ENCODE results near the gene DCAF16.

The DCAF16 gene

DNA sequence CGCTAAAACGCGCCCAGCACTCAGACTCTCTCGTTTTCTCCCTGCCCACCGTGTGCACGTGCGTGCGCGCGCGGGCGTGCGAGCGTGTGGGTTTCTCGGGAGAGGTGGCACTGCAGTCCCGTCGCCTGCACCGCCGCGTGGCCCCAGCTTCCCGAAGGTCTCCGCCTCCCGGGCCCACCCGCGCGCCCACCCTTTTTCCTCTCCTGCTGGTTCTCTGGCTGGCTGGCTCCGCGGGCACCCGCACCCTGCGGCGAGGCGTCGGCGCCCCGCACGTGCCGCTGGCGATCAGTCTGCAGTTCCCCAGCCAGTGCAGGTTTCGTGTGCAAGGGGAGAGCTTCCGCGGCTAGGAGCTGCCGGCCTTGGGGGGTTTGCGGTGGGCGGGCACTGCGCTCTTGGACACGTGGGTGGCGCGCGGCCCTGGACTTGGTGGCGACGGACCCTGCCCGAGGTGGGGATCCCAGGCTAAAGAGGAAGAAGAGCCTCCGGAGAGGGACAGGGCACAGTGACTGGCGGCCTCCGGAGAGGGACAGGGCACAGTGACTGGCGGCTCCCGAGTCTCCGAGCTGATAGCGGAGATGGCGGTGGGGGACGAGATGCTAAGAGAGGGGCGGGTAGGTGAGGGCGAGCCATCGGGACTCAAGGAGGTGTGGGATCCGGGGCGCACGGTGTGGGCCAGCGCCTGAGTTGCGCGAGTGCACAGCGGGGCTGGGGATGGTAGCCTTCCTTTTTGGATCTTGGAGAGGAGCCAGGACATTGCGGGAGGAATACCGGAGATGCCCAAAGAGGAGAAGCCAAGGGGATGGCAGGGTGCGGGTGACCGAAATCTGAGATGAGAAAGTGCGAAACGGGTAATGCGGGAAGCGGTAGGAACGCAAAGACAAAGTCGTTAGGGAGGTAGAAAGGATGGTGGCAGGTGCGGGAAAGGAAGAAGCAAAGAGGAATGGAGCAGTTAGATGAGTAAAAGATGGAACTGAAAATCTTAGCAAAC, 29.0 kb downstream of the DCAF16 start, which contains the start of gene FAM184B:
FAM184B (minus strand) TSS at position 322 of the 988 bp plus-strand sequence. CDS start 322 bp downstream, outside the sequence.
- DNase-seq (ENCODE audit: low read depth in 2 of 2) = no peak

DNA sequence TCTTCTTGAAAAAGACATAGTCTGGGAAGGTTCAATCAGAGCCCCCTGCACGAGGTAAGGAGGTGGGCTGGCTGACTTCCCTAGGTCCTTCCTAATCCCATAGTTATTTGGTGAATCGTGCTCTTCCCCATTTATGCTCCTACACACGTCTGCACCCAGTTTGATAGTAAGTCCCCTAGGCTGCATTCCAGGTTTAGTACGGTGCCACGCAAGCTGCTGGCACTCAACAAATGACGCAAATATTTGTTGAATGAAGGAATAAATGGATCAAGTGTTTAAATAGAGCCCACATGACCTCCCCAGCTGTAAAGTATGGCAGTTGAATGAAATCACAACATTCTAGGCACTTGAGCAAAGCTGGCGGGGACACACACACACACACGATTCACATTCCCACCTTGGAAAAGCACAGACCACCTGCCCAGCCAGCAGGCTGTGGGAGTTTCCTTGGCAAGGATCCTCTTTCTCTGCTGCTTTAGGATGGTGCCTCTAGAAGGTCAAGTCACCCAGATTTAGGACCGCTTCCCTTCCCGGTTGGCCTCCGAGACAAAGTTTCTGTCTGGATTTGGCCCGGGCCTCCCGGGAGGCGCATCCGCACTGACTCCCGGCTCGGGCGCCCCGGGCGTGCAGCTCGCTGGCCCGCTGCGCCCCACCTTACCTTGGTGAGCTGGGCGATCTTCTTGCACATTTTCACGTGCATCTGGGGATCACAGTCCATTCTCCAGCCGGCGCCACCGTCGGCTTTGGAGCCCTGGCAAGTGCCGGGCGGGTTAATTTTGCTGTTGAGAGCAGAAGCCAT, 29.9 kb downstream of the DCAF16 start:
- no peak for DNase-seq (ENCODE audit: low read depth in 2 of 2)

DNA sequence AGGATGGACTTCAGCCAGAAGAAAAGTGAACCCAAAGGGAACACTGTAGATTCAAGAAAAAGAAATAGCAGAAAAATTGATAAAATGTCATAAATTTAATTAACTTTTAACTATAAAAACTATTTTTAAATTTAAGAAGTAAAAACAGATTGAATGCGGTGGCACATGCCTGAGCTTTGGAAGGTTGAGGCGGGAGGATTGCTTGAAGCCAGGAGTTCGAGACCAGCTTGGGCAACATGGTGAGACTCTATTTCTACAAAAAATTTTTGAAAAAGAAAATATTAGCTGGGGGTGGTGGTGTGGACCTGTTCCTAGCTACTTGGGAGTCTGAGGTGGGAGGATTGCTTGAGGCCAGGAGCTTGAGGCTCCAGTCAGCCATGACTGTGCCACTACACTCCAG, 32.1 kb downstream of the DCAF16 start:
- DNase-seq (ENCODE audit: low read depth in 2 of 2) = no peak

DNA sequence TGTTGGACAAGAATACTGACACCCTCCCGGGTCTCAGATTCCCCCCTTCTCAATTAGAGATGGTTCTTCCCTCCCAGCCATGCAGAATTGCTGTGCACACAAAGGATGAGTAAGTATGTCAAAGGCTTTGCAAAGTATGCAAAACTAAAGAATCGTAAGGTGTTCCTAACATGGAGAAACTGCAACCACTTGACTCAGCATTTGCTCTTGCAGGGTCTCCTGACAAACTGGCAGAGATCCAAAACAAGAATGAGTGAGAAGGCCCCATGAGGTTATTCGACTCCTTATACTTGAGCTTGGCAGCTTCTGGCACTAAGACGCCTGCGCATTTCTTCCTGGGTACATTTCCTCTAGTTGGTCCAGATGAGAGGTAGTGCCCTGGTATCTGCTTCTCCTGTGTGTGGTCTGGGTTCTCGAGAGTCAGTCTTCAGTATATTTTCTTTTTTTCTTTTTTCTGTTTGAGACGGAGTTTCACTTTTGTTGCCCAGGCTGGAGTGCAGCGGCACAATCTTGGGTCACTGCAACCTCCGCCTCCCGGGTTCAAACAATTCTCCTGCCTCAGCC, 37.3 kb downstream of the DCAF16 start:
- DNase-seq (ENCODE audit: low read depth in 2 of 2) = no peak

DNA sequence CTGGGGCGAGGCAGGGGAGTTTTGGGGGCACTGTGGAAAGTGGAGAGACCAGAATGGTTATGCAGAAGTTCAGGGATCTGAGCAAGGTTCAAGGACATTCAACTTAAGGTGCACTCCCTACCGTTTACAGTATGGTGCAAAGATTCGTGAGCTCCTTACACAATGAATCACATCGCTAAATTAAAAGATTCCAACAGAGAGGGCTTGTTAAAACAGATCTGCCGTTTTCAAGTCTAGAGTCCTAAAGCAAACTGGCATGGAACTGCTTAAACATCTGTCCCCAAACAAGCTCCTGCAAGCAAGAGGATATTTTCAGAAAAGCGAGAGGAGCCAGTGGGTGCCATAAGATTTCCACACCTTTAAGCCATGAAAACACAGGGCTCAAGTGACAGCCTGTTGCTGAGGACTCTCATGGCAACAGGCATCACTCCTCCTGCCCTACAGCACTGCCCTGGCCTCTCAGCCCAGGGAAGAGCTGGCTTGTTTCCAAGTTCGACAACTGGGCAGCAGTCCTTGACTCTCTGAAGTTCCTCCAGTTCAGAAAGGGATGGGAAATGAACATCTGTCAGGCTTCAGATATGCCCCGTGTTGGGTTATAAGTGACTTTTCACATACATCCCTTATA, 39.2 kb downstream of the DCAF16 start:
- no peak for DNase-seq (ENCODE audit: low read depth in 2 of 2)

DNA sequence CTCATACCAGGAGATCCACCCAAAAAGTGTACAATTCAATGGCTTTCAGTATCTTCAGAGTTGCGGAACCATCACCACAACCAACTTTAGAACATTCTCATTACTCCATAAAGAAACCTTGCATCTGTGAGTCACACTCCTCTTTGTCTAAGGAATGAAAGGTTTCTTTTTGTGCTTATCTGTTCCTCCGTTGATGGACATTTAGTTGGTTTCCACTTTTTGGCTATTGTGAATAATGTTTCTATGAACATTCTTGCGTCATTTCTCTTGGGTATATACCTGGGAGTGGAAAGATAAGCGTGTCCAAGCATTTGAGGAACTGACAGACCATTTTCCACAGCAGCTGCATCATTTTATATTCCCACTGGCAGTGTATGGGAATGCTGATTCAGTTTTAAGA, 39.7 kb downstream of the DCAF16 start:
- DNase-seq (ENCODE audit: low read depth in 2 of 2) = no peak

DNA sequence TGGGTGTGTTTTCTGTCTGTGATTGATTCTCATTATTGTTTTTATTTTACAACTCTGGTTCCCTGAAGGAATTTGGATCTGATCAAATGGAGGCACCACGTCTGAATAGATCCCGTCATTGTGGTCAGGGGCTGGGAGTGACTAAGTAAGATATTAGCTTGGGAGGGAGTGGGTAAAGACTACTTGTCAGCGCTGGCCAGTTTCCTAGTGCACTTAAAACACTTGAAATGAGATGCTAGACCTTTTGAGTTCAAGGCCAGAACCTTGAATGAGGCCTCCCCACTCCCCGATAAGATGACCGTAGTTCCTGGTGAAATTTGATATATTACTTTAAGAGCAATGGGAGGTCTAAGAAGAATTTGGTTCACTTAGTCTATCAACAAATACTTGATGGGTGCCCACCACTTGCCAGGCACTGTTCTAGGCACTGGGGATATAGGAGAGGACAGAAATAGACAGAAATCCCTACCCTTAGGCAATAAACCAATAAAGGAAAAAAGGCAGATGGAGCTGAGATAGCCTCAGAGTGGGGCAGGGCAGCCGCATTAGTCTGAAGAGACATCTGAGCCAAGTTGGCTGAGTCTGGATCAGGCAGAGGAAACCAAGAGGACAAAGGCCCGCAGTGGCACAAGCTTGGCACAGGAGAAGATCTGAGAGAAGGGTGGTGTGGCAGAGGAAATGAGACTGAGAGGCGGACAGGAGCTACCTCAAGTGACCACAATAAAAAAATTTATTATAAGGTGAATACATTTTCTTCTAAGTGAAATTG, 41.0 kb downstream of the DCAF16 start:
- DNase-seq (ENCODE audit: low read depth in 2 of 2) = no peak

DNA sequence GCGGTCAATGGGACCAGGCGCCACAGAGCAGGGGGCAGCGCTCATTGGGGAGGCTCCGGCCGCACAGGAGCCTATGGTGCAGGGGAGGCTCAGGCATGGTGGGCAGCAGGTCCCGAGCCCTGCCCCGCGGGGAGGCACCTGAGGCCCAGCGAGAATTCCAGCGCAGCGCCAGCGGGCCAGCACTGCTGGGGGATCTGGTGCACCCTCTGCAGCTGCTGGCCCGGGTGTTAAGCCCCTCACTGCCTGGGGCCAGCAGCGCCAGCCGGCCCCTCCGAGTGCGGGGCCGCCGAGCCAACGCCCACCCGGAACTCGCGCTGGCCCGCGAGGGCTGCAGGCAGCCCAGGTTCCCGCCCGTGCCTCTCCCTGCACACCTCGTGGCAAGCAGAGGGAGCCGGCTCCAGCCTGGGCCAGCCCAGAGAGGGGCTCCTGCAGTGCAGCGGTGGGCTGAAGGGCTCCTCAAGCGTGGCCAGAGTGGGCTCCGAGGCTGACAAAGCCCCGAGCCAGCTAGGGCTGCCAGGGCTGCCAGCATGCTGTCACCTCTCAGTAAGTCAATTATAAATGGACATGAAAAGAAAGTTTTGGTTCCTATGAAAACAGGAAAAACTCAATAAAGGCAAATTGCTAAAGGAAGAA, 43.6 kb downstream of the DCAF16 start:
- no peak for DNase-seq (ENCODE audit: low read depth in 2 of 2)

DNA sequence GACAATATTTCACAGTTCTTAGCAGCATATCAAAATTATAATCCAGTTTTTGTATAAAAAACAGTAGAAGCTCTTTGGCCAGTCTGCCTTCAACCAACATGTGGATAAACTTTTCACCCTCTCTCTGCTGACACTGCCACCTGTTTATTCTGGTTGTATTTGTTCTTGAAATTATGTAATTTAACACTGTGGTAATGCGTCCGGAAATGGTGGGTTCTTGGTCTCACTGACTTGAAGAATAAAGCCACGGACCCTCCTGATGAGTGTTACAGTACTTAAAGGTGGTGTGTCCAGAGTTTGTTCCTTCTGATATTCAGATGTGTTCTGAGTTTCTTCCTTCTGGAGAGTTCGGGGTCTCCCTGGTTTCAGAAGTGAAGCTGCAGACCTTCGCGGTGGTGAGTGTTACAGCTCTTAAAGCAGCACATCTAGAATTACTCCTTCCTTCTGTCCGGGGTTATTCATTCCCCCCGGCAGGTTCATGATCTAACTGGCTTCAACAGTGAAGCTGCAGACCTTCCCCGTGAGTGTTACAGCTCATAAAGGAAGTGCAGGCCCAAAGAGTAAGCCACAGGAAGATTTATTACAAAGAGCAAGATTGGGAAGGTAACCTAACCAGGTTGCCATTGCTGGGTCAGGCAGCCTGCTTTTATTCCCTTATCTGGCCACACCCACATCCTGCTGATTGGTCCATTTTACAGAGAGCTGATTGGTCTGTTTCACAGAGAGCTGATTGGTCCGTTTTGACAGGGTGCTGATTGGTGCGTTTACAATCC, 44.9 kb downstream of the DCAF16 start:
- no peak for DNase-seq (ENCODE audit: low read depth in 2 of 2)

DNA sequence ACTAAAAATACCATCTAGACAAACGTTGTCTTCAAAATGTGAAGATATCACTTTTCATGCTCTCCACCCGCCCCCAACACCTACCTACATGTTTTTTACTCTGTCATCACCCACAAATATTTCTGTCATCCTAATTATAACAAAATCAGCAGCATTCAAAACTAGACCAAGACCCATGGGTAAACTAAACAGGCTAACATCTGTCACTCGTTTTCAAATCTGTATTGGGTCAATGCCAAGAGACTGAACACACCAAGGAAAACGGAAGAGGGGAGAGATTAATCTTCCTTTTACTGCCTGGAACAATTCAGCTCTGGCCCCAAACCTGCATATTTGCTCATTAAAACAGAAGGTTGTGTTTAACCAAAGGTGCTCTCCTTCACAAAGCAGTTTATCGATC, 46.6 kb downstream of the DCAF16 start:
- no peak for DNase-seq (ENCODE audit: low read depth in 2 of 2)

DNA sequence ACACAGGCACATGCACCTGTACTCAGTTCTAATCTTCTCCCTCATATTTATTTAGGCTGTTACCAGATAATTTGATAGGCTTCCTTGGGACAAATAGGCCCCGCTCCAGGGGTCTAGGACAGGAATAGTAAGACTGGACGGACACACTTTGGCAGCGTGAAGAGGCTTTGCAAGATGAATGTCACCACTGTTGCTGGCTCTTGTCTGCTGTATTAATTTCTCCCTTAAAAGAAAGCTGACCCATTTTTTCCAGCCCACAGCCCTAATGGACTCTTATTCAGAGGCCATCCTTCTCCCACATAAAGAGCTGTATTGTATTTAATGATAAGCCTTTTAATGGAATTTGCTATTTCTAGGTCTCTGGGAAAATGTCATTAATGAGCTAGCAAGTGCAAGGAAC, 47.1 kb downstream of the DCAF16 start:
- DNase-seq (ENCODE audit: low read depth in 2 of 2) = no peak

DNA sequence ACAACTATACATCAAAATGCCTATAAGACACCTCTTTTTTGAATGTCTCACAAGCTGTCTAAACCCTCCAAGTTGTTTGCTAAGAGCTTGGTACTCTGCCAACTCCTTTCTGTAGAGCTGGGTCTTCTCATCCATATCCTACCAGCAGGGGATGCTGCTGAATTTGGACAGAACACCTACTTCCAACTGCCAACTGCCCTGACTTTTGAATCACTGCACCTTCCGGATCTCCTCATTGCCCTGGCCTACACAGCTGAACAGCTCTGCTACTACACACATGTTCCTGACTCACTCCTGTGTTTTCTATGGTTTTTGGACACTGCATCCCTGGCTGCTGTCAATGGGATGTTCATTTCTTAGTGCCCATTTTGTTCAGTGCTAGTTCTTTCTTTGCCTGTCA, 47.8 kb downstream of the DCAF16 start:
- DNase-seq (ENCODE audit: low read depth in 2 of 2) = no peak

DNA sequence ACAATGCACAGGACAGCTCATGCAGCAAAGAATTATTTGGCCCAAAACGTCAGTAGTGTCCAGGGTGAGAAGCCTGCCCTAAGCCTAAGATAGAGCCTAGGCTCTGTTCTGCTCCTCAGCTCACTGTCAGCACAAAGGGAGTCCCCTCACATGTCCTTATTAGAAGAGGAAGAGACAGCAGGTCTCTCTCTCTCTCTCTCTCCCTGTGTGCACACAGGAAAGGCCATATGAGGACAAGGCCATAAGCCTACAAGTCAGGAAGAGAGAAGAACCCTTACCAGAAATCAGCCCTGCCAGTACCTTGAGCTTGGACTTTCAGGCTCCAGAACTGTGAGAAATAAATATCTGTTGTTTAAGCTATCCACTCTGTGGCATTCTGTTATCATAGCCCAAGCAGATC, 49.5 kb downstream of the DCAF16 start:
- no peak for DNase-seq (ENCODE audit: low read depth in 2 of 2)

DNA sequence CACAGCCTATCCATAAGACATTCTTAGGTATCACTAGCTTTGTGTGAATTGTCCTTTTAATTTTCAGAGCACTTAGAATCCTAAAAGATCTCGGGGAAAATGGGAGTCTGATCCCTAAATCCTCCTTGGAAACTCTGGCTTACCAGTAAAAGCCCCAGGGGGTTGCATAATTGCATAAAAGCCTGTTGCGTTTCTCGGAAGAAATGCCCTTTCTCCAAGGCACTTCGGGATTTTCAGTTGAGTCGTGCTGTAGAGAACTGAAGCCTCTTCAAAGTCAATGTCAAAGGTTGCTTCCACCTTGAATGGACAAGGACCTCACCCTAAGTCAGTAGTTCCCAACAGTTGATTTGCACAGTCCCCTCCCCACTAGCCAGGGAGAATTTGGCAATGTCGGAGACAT, 49.9 kb downstream of the DCAF16 start:
- no peak for DNase-seq (ENCODE audit: low read depth in 2 of 2)

DNA sequence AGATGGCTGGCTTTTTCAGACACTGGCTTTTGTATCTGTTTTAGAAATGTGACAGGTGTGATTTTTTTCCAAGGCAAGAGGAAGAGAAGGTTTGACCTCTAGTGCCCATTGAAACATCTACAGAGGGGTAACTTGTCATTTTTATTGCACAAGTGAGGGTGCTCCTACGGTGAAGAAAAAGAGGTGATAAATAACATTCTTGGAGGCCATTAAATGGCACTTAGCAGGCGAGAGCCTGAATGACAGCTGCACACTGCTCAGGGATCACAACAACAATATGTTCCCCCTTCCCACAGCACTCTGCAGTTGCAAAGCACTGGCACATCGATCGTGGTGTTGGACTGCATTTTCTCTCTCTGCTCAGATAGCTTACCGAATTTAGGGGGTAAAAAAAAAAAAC, 52.1 kb downstream of the DCAF16 start:
- no peak for DNase-seq (ENCODE audit: low read depth in 2 of 2)

DNA sequence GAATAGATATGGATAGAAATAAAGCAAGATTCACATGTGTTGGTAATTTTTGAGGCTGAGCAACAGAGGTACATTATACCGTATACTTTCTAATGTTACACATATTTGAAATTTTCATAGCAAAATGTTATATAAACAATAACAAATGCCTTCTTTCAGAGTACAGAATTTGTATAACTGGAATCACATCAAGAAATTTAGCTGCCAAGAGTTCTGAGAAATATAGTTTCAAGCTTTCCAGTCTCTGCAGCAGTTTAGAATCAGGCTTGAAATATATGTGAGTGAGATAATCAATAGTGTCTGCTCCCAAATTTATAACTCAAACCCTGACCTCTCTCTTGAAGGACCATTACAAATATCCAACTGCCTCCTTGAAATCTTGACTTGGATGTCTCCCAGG, 52.9 kb downstream of the DCAF16 start:
- DNase-seq (ENCODE audit: low read depth in 2 of 2) = no peak

DNA sequence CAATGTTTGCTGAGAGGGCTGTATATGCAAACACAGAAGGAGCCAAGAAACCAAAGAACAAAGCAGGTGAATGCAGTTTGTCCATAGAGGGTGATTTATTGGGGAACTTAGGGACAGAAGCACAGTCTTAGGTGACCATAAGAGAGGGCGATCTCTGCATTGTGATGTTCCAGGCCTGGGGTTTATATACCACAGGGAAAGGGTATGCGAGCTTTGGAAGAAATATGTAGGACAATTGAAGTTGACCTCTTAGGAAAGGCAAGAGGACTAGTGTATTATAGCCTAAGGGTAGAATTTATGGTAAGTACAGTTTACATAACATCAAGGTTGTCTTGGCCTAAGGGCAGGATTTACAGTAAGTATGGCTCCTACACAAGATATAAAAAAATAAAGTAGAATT, 56.9 kb downstream of the DCAF16 start:
- no peak for DNase-seq (ENCODE audit: low read depth in 2 of 2)
